HCT116 (cell line): ENCODE data around the gene BATF3. TPM values are rescaled to one million over a fixed set of nuclear protein-coding genes. Genes with fewer than 3 reads are reported as not detected.

Experiments
- ATAC-seq: fragments of 200-7000 bp; cut with Tn5 transposase; 2 replicates; pipeline ENCODE4 v1.9.1; 2020; ENCODE audit warnings: mild to moderate bottlenecking, moderate library complexity
- BruUV-seq: library from RNA; stranded (reverse); fragments of 400-500 nt; replicated peaks from 2 replicates; lab custom pipeline; 2021; lab: Mats Ljungman, UMichigan
- CTCF ChIA-PET: fragments of 300-600 bp; sonication (Branson Sonifier 250); formaldehyde crosslinking; loops from one replicate; lab custom pipeline; 2021; ENCODE audit warnings: antibody characterized with exemption; lab: Charles Lee
- POLR2A ChIA-PET: fragments of 300-600, 350-600 bp; sonication (Branson Sonifier 250); formaldehyde crosslinking; loops from one replicate; lab custom pipeline; 2021; ENCODE audit warnings: antibody characterized with exemption; lab: Charles Lee
- RAD21 ChIA-PET, 2 experiments: fragments of 300-600 bp; sonication (Branson Sonifier 250); formaldehyde crosslinking; loops; one replicate each; lab custom pipeline; 2023; ENCODE audit warnings: low total read pairs in 2 of 2; ENCODE audit not compliant: uncharacterized antibody in 2 of 2, unreplicated experiment in 2 of 2, low non-redundant PET in 1 of 2; lab: Charles Lee
- DNase-seq: peaks from one replicate; pipeline ENCODE4 v3.0.0-alpha.2; 2010; ENCODE audit warnings: low read depth, low spot score
- H2AFZ ChIP-seq: fragments of 200-600 bp; shearing (Covaris generic), sonication (generic); 2 replicates; pipeline ENCODE4 v1.6.1; 2017; ENCODE audit warnings: low read depth, mixed run types, mixed read lengths, antibody characterized with exemption, low read length; ENCODE audit not compliant: poor library complexity, severe bottlenecking
- H3K27ac ChIP-seq: 2 replicates; pipeline ENCODE4 v1.5.1; 2012; ENCODE audit warnings: low read depth, low read length
- H3K27me3 ChIP-seq: fragments of 200-600 bp; sonication (generic); 2 replicates; pipeline ENCODE4 v1.6.1; 2016; ENCODE audit warnings: mixed run types, low read length, mixed read lengths; ENCODE audit not compliant: insufficient read depth
- H3K36me3 ChIP-seq, 2 experiments: fragments of 200-500 bp in 1 of 2; fragments of 200-600 bp in 1 of 2; sonication (Bioruptor generic) in 1 of 2; sonication (generic) in 1 of 2; 2 replicates each; pipeline versions ENCODE4 v1.5.1 to v1.6.1; 2014 to 2016; ENCODE audit warnings: low read length in 2 of 2, inconsistent platforms in 1 of 2, mixed read lengths in 1 of 2, mixed run types in 1 of 2; ENCODE audit not compliant: insufficient read depth in 2 of 2, control insufficient read depth in 1 of 2
- H3K4me1 ChIP-seq, 2 experiments: fragments of 200-600 bp in 1 of 2; sonication (generic) in 1 of 2; 2 replicates each; pipeline versions ENCODE4 v1.5.1 to v1.6.1; 2012 to 2017; ENCODE audit warnings: low read length in 2 of 2, inconsistent platforms in 1 of 2, mild to moderate bottlenecking in 1 of 2, mixed read lengths in 1 of 2, mixed run types in 1 of 2, moderate library complexity in 1 of 2; ENCODE audit not compliant: insufficient read depth in 2 of 2, control insufficient read depth in 1 of 2
- H3K4me2 ChIP-seq: fragments of 200-600 bp; sonication (generic); 2 replicates; pipeline ENCODE4 v1.6.1; 2017; ENCODE audit warnings: mixed run types, low read length, mixed read lengths
- H3K4me3 ChIP-seq, 2 experiments: fragments of 200-600 bp in 1 of 2; sonication (generic) in 1 of 2; replicated peaks in 1 of 2; 2 replicates each; pipeline ENCODE4 v1.5.1; 2011 to 2016; ENCODE audit warnings: low read length in 2 of 2, control low read depth in 1 of 2, low read depth in 1 of 2, mild to moderate bottlenecking in 1 of 2, mixed read lengths in 1 of 2, mixed run types in 1 of 2
- H3K79me2 ChIP-seq: fragments of 200-600 bp; sonication (generic); 2 replicates; pipeline ENCODE4 v1.6.1; 2017; ENCODE audit warnings: mild to moderate bottlenecking, mixed run types, low read length, moderate library complexity, mixed read lengths; ENCODE audit not compliant: insufficient read depth
- H3K9ac ChIP-seq: fragments of 200-600 bp; sonication (generic); 2 replicates; pipeline ENCODE4 v1.6.1; 2016; ENCODE audit warnings: low read length, mixed read lengths
- H3K9me2 ChIP-seq: fragments of 200-600 bp; sonication (generic), shearing (Covaris generic); 2 replicates; pipeline ENCODE4 v1.6.1; 2017; ENCODE audit warnings: mixed run types, mild to moderate bottlenecking, moderate library complexity; ENCODE audit not compliant: insufficient read depth
- H3K9me3 ChIP-seq, 2 experiments: fragments of 200-500 bp in 1 of 2; fragments of 200-600 bp in 1 of 2; sonication (Bioruptor generic) in 1 of 2; sonication (generic) in 1 of 2; 2 replicates each; pipeline ENCODE4 v1.6.1; 2014 to 2017; ENCODE audit warnings: low read length in 2 of 2, mixed read lengths in 2 of 2, inconsistent platforms in 1 of 2, low read depth in 1 of 2, mild to moderate bottlenecking in 1 of 2, mixed run types in 1 of 2, moderate library complexity in 1 of 2; ENCODE audit not compliant: control insufficient read depth in 1 of 2, insufficient read depth in 1 of 2
- H4K20me1 ChIP-seq: fragments of 200-600 bp; sonication (generic), shearing (Covaris generic); 2 replicates; pipeline ENCODE4 v1.6.1; 2017; ENCODE audit warnings: mixed run types, mild to moderate bottlenecking, moderate library complexity; ENCODE audit not compliant: insufficient read depth
- CBX3 ChIP-seq: IDR thresholded peaks from 2 replicates; pipeline ENCODE4 v1.6.1; 2012; ENCODE audit warnings: low read depth
- MAX ChIP-seq: IDR thresholded peaks from 2 replicates; pipeline ENCODE4 v1.6.1; 2012
- SIN3A ChIP-seq: IDR thresholded peaks from 2 replicates; pipeline ENCODE4 v1.6.1; 2012; ENCODE audit warnings: low read depth
- SP1 ChIP-seq: IDR thresholded peaks from 2 replicates; pipeline ENCODE4 v1.6.1; 2012; ENCODE audit warnings: low read depth
- SRF ChIP-seq: IDR thresholded peaks from 2 replicates; pipeline ENCODE4 v1.6.1; 2012; ENCODE audit warnings: low read depth
- YY1 ChIP-seq: IDR thresholded peaks from 2 replicates; pipeline ENCODE4 v1.6.1; 2011; ENCODE audit warnings: low read length, low read depth, moderate library complexity, mild to moderate bottlenecking; ENCODE audit not compliant: insufficient replicate concordance; ENCODE audit errors: extremely low read depth
- ZFX ChIP-seq: fragments of 450-650 bp; IDR thresholded peaks from 2 replicates; pipeline ENCODE4 v1.6.1; 2017
- intact Hi-C: fragments of 100-400 bp; cut with micrococcal nuclease; formaldehyde crosslinking; loops from 2 replicates; pipeline ENCODE4 v1.10.0; 2022
- total RNA-seq: library from RNA; stranded (reverse); gene quantifications from one replicate; pipeline ENCODE4 v1.2.1, GENCODE V29; 2021; ENCODE audit not compliant: unreplicated experiment

Gene BATF3
- total RNA-seq, 1 experiment from 2014 or later: 4.8 TPM

- no peaks in the 10 kb centered on the region for H3K9me2 ChIP-seq
- RAD21 ChIA-PET: no interaction called here
- no peak overlapping the region for H3K4me2 ChIP-seq
- POLR2A ChIA-PET: no interaction called here
- H4K20me1 ChIP-seq: no peaks in the 10 kb centered on the region
- H3K79me2 ChIP-seq: no peaks in the 10 kb centered on the region
- CTCF ChIA-PET: no interaction called here
- H3K9me3 ChIP-seq: no peaks in the 10 kb centered on the region
- no peaks in the 10 kb centered on the region for H3K36me3 ChIP-seq
- no peak for DNase-seq
- no peak overlapping the region for H3K4me3 ChIP-seq
- no peak overlapping the region for H3K9ac ChIP-seq
- no peak for ATAC-seq
- intact Hi-C loops: no loop called here
- TF ChIP-seq YY1 (no peak), SIN3A (no peak), SP1 (no peak), MAX (no peak), SRF (no peak)
- TF ChIP-seq, all 23 proteins: peak for 0
- BruUV-seq: no TSS peak
- Histone ChIP-seq H3K27me3 (no peaks in the 10 kb centered on the region), H2AFZ (no peak overlapping the region), H3K4me1 (no peaks in the 10 kb centered on the region; a peak in 1 of 4 replicates), H3K27ac (no peak overlapping the region)
These were observed 8.0 kb downstream of the BATF3 start for GRCh38 chr1:212691561-212692071.

DNA sequence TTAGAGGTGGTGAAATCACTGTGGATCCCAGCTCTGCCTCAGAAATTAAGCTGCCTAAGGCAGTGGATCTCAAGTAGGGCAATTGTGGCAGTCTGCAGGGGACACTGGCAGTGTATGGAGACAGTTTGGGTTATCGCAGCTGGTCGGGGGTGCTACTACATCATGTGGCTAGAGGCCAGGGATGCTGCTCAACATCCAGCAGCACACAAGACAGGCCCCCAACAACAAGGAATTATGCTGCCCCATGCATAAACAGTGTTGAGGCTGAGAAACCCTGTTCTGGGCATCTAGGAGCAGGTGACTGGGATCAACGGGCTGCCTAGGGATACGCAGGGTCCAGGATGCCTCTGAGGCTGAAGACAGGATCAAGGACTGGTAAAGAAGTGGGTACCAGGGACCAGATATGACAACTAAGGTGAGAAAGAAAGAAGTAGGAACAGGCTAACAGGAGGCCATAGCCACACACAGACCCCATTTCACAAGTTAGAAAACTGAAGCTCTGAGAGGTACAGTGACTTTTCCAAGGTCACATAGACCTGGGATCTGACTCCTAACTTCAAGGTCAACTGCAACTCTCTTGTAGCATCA lies 8.7 kb downstream of the BATF3 start:
- H4K20me1 ChIP-seq: no peaks in the 10 kb centered on the region
- no peaks in the 10 kb centered on the region for H3K36me3 ChIP-seq
- no peak for TF ChIP-seq ZFX
- no peak for TF ChIP-seq SRF
- TF ChIP-seq CBX3: no peak
- ChIA-PET POLR2A (no interaction called here), RAD21 (no interaction called here), CTCF (no interaction called here)
- BruUV-seq: no TSS peak
- ATAC-seq (no peak), DNase-seq (no peak)
- H3K4me1 ChIP-seq: no peaks in the 10 kb centered on the region; a peak in 1 of 4 replicates
- H3K9me3 ChIP-seq: no peaks in the 10 kb centered on the region
- H3K4me2 ChIP-seq: no peak overlapping the region
- H3K4me3 ChIP-seq: no peak overlapping the region
- H3K27me3 ChIP-seq: no peaks in the 10 kb centered on the region
- intact Hi-C loops: no loop called here
- H3K79me2 ChIP-seq: no peaks in the 10 kb centered on the region
- H2AFZ ChIP-seq: no peak overlapping the region
- no peaks in the 10 kb centered on the region for H3K9me2 ChIP-seq
- H3K27ac ChIP-seq: no peak overlapping the region
- H3K9ac ChIP-seq: no peak overlapping the region
